ENCODE data around the gene LRRIQ4. TPM values are rescaled to one million over a fixed set of nuclear protein-coding genes. Genes with fewer than 3 reads are reported as not detected.
A peak's percentile ranks its signal among the peaks of the same experiment; 100 is the strongest.

The LRRIQ4 gene
- total RNA-seq, 2 experiments from 2014 or later = not detected

DNA sequence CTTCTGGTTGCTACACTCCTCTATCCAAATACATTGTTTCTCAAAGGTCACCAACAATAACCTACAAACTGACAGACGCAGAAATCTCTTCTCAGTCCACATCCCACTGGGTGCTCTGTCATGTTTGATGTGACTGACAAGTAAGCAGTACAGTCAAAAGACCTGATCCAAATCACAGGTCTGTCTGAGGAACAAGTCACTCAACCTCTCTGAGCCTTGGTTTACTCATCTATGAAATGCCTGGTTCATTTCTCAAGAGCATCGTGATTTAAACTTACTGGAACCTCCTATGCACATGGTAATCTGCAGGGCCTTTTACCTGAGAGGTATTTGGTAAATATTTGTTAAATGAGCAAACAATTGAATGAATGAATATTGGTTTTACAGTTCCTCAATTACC, 51.6 kb downstream of the LRRIQ4 start:
- Mint-ChIP-seq H3K27me3 (peaks cover 5% of the 10 kb centered on the region), H3K27ac (no peak overlapping the region), H3K36me3 (ENCODE audit: low read depth) (no peaks in the 10 kb centered on the region), H3K4me1 (ENCODE audit: low read depth) (peaks cover 30% of the 10 kb centered on the region), H3K9me3 (no peaks in the 10 kb centered on the region), H3K4me3 (no peak overlapping the region)
- ChIA-PET CTCF (no interaction called here), POLR2A (interaction anchor here (2.9 kb wide), 1 partner anchor 102 kb away, joined by 34 read pairs; the partner anchor contains the start of gene SEC62)
- Histone ChIP-seq H3K27me3 (ENCODE audit: control insufficient read depth in 1 of 2, insufficient read depth in 2 of 2, low read length in 2 of 2) (no peaks in the 10 kb centered on the region), H3K4me1 (ENCODE audit: insufficient read depth, low read length) (peaks cover 19% of the 10 kb centered on the region), H3K9me3 (ENCODE audit: control insufficient read depth in 1 of 2, insufficient read depth in 1 of 2, low read length in 2 of 2) (no peaks in the 10 kb centered on the region), H3K36me3 (ENCODE audit: insufficient read depth, low read length) (no peaks in the 10 kb centered on the region), H3K4me3 (ENCODE audit: low read length) (no peak overlapping the region), H3K27ac (ENCODE audit: low read depth in 1 of 2, low read length in 2 of 2) (no peak overlapping the region)
- TF ChIP-seq, protein P1, sequence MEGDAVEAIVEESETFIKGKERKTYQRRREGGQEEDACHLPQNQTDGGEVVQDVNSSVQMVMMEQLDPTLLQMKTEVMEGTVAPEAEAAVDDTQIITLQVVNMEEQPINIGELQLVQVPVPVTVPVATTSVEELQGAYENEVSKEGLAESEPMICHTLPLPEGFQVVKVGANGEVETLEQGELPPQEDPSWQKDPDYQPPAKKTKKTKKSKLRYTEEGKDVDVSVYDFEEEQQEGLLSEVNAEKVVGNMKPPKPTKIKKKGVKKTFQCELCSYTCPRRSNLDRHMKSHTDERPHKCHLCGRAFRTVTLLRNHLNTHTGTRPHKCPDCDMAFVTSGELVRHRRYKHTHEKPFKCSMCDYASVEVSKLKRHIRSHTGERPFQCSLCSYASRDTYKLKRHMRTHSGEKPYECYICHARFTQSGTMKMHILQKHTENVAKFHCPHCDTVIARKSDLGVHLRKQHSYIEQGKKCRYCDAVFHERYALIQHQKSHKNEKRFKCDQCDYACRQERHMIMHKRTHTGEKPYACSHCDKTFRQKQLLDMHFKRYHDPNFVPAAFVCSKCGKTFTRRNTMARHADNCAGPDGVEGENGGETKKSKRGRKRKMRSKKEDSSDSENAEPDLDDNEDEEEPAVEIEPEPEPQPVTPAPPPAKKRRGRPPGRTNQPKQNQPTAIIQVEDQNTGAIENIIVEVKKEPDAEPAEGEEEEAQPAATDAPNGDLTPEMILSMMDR (IDR thresholded peaks at IDR 0.05) = no peak
- ATAC-seq (ENCODE audit: poor library complexity) (no peak), DNase-seq (no peak)
- intact Hi-C loops (cut with DNase I, micrococcal nuclease) = loop anchor here in 1 of 2 experiments (5.0 to 10.0 kb wide), 7 partner anchors 102 to 948 kb away; partner anchors contain the start of genes GPR160, PHC3 and SEC62

GRCh38 chr3:169865176-169865767, 52.6 kb downstream of the LRRIQ4 start:
- peak; percentile 58 for ATAC-seq (ENCODE audit: poor library complexity)
- Histone ChIP-seq H3K9me3 (ENCODE audit: control insufficient read depth in 1 of 2, insufficient read depth in 1 of 2, low read length in 2 of 2) (no peaks in the 10 kb centered on the region), H3K36me3 (ENCODE audit: insufficient read depth, low read length) (no peaks in the 10 kb centered on the region), H3K4me3 (ENCODE audit: low read length) (no peak overlapping the region), H3K27ac (ENCODE audit: low read depth in 1 of 2, low read length in 2 of 2) (no peak overlapping the region), H3K27me3 (ENCODE audit: control insufficient read depth in 1 of 2, insufficient read depth in 2 of 2, low read length in 2 of 2) (no peaks in the 10 kb centered on the region), H3K4me1 (ENCODE audit: insufficient read depth, low read length) (peaks cover 19% of the 10 kb centered on the region)
- CTCF ChIA-PET = no interaction called here
- POLR2A ChIA-PET = interaction anchor here (1.2 to 2.9 kb wide), 4 partner anchors 25 to 172 kb away, joined by 3 to 34 read pairs (median 6); partner anchors contain the start of genes GPR160 and SEC62
- TF ChIP-seq, protein P1 (IDR thresholded peaks at IDR 0.05) = no peak
- H3K9me3 Mint-ChIP-seq = no peaks in the 10 kb centered on the region
- peak overlapping the region; percentile 54 for H3K4me3 Mint-ChIP-seq
- H3K27me3 Mint-ChIP-seq = peaks cover 5% of the 10 kb centered on the region
- peaks cover 37% of the 10 kb centered on the region for H3K4me1 Mint-ChIP-seq (ENCODE audit: low read depth)
- intact Hi-C loops (cut with DNase I, micrococcal nuclease) = loop anchor here in 1 of 2 experiments (10.0 kb wide), 2 partner anchors 320 to 830 kb away; partner anchors contain the start of gene PHC3
- DNase-seq = peak in 6 of 14 experiments; percentile 1 to 31 (median 22)
- no peaks in the 10 kb centered on the region for H3K36me3 Mint-ChIP-seq (ENCODE audit: low read depth)
- H3K27ac Mint-ChIP-seq = peak overlapping the region; percentile 81

- no peak for ATAC-seq (ENCODE audit: poor library complexity)
- Mint-ChIP-seq H3K9me3 (no peaks in the 10 kb centered on the region), H3K4me1 (ENCODE audit: low read depth) (peaks cover 56% of the 10 kb centered on the region), H3K27me3 (no peaks in the 10 kb centered on the region), H3K27ac (no peak overlapping the region), H3K4me3 (no peak overlapping the region), H3K36me3 (ENCODE audit: low read depth) (no peaks in the 10 kb centered on the region)
- no peak for DNase-seq
- Histone ChIP-seq H3K9me3 (ENCODE audit: control insufficient read depth in 1 of 2, insufficient read depth in 1 of 2, low read length in 2 of 2) (no peaks in the 10 kb centered on the region), H3K27ac (ENCODE audit: low read depth in 1 of 2, low read length in 2 of 2) (no peak overlapping the region), H3K4me3 (ENCODE audit: low read length) (no peak overlapping the region), H3K36me3 (ENCODE audit: insufficient read depth, low read length) (no peaks in the 10 kb centered on the region), H3K4me1 (ENCODE audit: insufficient read depth, low read length) (peaks cover 30% of the 10 kb centered on the region), H3K27me3 (ENCODE audit: control insufficient read depth in 1 of 2, insufficient read depth in 2 of 2, low read length in 2 of 2) (no peaks in the 10 kb centered on the region)
- intact Hi-C loops (cut with DNase I, micrococcal nuclease) = loop anchor here in 1 of 2 experiments (10.0 kb wide), 2 partner anchors 317 to 827 kb away; partner anchors contain the start of gene PHC3
- TF ChIP-seq, protein P1 (IDR thresholded peaks at IDR 0.05) = no peak
- POLR2A ChIA-PET = no interaction called here
- CTCF ChIA-PET = interaction anchor here (0.6 kb wide), 1 partner anchor 15 kb away, joined by 3 read pairs; no protein-coding TSS in a partner anchor
Observed at GRCh38 chr3:169867584-169868210, 55.0 kb downstream of the LRRIQ4 start.

Measured in CD4-positive, alpha-beta T cell (primary cell).